Measurements from ENCODE around the gene ADPRHL1. TPM values are rescaled to one million over a fixed set of nuclear protein-coding genes. Genes with fewer than 3 reads are reported as not detected.
A peak's percentile ranks its signal among the peaks of the same experiment; 100 is the strongest.

The ADPRHL1 gene
- total RNA-seq, 4 donors from 2014 or later = 2.5 to 8.6 (median 5.5) TPM

DNA sequence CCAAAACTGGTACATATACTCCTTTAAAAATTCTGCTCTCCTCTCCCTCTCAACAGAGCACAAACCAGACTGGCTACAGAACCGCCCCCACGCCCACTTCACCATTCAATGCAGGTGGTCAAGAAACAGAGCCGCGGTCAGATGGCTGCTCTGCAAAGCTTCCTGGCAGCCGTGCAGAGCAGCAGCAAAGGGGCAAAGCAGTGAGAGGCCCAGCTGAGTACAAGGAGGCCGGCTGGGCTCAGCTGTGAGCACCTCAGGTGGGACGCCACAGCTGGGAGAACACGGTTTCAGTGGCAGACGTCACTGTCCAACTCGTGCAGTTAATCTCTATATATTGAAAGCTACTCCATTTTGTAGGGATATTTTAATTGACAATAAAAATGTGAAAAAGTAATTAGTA lies 97.7 kb downstream of the ADPRHL1 start:
- Histone ChIP-seq H3K4me3 (no peak overlapping the region), H3K4me1 (peaks cover 4% of the 10 kb centered on the region), H3K9me3 (no peaks in the 10 kb centered on the region), H3K36me3 (peaks cover 6% of the 10 kb centered on the region), H3K27me3 (no peaks in the 10 kb centered on the region), H3K27ac (no peak overlapping the region)
- no peak for DNase-seq (ENCODE audit: low spot score in 2 of 2)
- WGBS = 94% methylated on average over 10 of the region's 10 CpGs
- TF ChIP-seq POLR2A (IDR thresholded peaks at IDR 0.05) = no peak
- TF ChIP-seq POLR2AphosphoS5 (IDR thresholded peaks at IDR 0.05) = no peak
- TF ChIP-seq EP300 (IDR thresholded peaks at IDR 0.05) = no peak
- TF ChIP-seq, protein P1, sequence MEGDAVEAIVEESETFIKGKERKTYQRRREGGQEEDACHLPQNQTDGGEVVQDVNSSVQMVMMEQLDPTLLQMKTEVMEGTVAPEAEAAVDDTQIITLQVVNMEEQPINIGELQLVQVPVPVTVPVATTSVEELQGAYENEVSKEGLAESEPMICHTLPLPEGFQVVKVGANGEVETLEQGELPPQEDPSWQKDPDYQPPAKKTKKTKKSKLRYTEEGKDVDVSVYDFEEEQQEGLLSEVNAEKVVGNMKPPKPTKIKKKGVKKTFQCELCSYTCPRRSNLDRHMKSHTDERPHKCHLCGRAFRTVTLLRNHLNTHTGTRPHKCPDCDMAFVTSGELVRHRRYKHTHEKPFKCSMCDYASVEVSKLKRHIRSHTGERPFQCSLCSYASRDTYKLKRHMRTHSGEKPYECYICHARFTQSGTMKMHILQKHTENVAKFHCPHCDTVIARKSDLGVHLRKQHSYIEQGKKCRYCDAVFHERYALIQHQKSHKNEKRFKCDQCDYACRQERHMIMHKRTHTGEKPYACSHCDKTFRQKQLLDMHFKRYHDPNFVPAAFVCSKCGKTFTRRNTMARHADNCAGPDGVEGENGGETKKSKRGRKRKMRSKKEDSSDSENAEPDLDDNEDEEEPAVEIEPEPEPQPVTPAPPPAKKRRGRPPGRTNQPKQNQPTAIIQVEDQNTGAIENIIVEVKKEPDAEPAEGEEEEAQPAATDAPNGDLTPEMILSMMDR (IDR thresholded peaks at IDR 0.05) = no peak

DNA sequence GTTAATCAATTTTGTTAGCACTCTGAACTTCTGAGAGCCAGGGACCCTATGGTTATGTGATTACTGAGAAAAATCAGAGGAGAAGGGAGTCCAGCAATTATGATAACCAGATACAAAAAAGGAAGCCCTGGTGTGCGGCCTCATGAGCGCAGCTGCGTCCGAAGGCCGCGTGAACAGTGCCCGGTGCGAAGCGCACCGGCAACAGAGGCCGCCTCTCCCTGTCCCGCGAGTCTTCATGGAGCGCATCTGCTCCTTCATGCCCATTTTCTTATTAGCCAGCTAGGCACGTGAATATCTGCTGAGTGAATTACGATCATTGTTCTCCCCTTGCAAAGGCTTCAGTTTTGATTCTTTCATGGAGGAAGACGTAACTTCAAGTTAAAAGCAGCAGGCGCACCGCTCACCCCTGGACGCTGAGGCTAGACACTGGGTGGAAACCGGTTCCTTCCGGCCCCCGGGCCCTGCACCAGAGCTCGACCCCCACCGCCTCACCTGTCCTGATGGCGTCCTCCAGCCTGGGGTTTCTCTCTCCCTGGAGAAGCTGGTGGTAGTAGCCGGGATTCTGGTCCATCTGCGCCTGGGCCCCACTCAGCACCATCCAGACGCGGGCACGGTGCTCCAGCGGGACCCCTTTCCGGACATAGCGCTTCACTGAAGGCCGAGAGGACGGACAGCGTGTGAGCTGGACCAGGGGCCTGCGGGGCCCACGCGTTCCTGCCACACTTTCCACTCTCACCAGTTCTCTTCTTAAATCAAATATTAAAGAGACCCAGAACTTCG lies 98.3 kb downstream of the ADPRHL1 start:
- no peak for TF ChIP-seq POLR2AphosphoS5 (IDR thresholded peaks at IDR 0.05)
- TF ChIP-seq EP300 (IDR thresholded peaks at IDR 0.05) = no peak
- TF ChIP-seq, protein P1 (IDR thresholded peaks at IDR 0.05) = no peak
- no peak for TF ChIP-seq POLR2A (IDR thresholded peaks at IDR 0.05)
- DNase-seq (ENCODE audit: low spot score in 2 of 2) = no peak
- WGBS = 95% methylated on average over 38 of the region's 41 CpGs
- Histone ChIP-seq H3K27me3 (no peaks in the 10 kb centered on the region), H3K4me3 (no peak overlapping the region), H3K9me3 (no peaks in the 10 kb centered on the region), H3K4me1 (peaks cover 4% of the 10 kb centered on the region), H3K27ac (no peak overlapping the region), H3K36me3 (peaks cover 6% of the 10 kb centered on the region)

DNA sequence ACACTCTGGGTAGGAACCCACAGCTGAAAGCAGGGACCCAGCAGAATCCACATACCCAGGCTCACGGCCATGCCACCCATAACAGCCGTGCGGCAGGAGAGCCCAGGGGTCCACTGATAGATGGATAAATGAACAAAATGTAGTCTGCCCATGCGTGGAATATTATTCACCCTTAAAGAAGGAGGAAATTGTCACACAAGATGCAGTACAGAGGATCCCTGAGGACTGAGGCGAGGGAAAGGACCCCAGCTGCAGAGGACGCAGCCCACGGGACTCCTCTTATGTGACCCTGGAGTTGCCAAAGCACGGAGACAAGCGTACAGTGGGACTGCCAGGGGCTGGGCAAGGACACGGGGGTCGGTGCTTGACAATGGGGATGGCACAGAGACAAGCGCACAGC lies 100.0 kb downstream of the ADPRHL1 start:
- Histone ChIP-seq H3K36me3 (peaks cover 17% of the 10 kb centered on the region), H3K4me1 (peaks cover 7% of the 10 kb centered on the region), H3K27ac (no peak overlapping the region), H3K27me3 (no peaks in the 10 kb centered on the region), H3K9me3 (no peaks in the 10 kb centered on the region), H3K4me3 (no peak overlapping the region)
- DNase-seq (ENCODE audit: low spot score in 2 of 2) = peak in 1 of 2 donors; percentile 29
- WGBS = 87% methylated on average over 12 of the region's 12 CpGs
- TF ChIP-seq POLR2A (IDR thresholded peaks at IDR 0.05) = no peak
- TF ChIP-seq POLR2AphosphoS5 (IDR thresholded peaks at IDR 0.05) = no peak
- TF ChIP-seq, protein P1 (IDR thresholded peaks at IDR 0.05) = no peak
- TF ChIP-seq EP300 (IDR thresholded peaks at IDR 0.05) = no peak

DNA sequence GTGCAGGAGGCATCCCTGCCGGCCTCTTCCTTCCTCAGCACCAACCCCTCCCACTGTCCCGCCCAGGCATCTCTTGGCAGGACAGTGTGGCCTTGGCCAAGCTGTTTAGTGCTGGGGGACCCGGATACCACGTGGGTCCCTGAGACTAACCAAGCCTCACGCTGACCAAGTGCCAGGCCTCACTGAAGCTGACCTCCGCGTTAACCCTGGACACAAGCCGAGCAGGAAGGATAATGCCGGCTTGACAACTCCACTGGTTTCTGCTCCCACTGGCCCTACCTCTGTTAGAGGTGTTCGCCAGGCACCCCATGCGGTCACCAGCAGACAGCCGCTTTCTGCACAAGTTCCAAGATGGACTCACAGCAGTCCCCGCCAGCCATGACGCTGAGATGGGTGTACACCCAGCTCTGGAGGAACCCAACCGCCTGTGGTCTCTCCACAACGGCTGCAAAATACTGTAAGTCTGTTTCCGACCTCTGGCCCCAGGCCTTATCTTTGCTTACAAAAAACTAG lies 101.7 kb downstream of the ADPRHL1 start:
- WGBS = 82% methylated on average over 17 of the region's 17 CpGs
- H3K36me3 ChIP-seq = peaks cover 17% of the 10 kb centered on the region

DNA sequence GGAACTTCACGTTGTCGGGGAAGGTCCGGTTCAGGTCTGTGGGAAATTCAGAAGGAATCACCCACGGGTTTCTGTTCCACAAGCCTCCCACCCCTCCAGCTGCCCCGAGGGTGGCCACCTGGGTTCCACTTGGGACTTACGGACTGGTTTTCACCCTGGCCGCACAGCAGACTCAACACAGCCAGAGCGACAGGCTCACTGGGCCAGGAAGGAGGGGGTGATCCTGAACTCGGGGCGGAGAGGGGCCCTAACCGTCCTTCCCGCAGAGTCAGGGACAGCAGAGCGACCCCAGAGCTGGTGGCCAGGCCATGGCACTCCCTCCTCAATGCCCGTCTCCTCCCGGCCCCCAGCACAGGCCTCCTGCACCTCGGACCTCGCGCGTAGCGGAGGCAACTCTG lies 102.4 kb downstream of the ADPRHL1 start:
- H3K9me3 ChIP-seq = no peaks in the 10 kb centered on the region
- no peak overlapping the region for H3K27ac ChIP-seq
- no peaks in the 10 kb centered on the region for H3K27me3 ChIP-seq
- H3K4me1 ChIP-seq = peaks cover 7% of the 10 kb centered on the region
- 98% methylated on average over 12 of the region's 20 CpGs for WGBS
- no peak for TF ChIP-seq POLR2A (IDR thresholded peaks at IDR 0.05)
- no peak for TF ChIP-seq EP300 (IDR thresholded peaks at IDR 0.05)
- TF ChIP-seq, protein P1 (IDR thresholded peaks at IDR 0.05) = no peak
- TF ChIP-seq POLR2AphosphoS5 (IDR thresholded peaks at IDR 0.05) = no peak
- no peak for DNase-seq (ENCODE audit: low spot score in 2 of 2)
- peaks cover 17% of the 10 kb centered on the region for H3K36me3 ChIP-seq
- no peak overlapping the region for H3K4me3 ChIP-seq

More for the DNA sequence above, 101.7 kb downstream of the ADPRHL1 start:
- Histone ChIP-seq H3K4me1 (peaks cover 7% of the 10 kb centered on the region), H3K27me3 (no peaks in the 10 kb centered on the region), H3K4me3 (no peak overlapping the region), H3K27ac (no peak overlapping the region), H3K9me3 (no peaks in the 10 kb centered on the region)
- DNase-seq (ENCODE audit: low spot score in 2 of 2) = no peak
- TF ChIP-seq, protein P1 (IDR thresholded peaks at IDR 0.05) = no peak
- TF ChIP-seq POLR2A (IDR thresholded peaks at IDR 0.05) = no peak
- TF ChIP-seq POLR2AphosphoS5 (IDR thresholded peaks at IDR 0.05) = no peak
- TF ChIP-seq EP300 (IDR thresholded peaks at IDR 0.05) = no peak
